Endothelial cell of umbilical vein (primary cell): ENCODE results near the gene ITGB2. TPM values are rescaled to one million over a fixed set of nuclear protein-coding genes. Genes with fewer than 3 reads are reported as not detected.

Experiments used
- BruUV-seq: library from RNA; stranded (reverse); fragments of 400-500 nt; replicated peaks from 2 replicates; lab custom pipeline; 2021; lab: Mats Ljungman, UMichigan
- CTCF ChIA-PET: fragments of 300-600, 350-600 bp; sonication (Branson Sonifier 250); formaldehyde crosslinking; loops from one replicate; lab custom pipeline; 2021; ENCODE audit warnings: antibody characterized with exemption, inconsistent platforms; lab: Charles Lee
- POLR2A ChIA-PET: fragments of 300-600, 350-600 bp; sonication (Branson Sonifier 250); formaldehyde crosslinking; loops from one replicate; lab custom pipeline; 2021; ENCODE audit warnings: antibody characterized with exemption, inconsistent platforms; lab: Charles Lee
- DNase-seq: peaks from one replicate; pipeline ENCODE4 v3.0.0-alpha.2; 2011; ENCODE audit warnings: low read depth, low spot score
- FAIRE-seq: peaks from 2 replicates; lab custom pipeline; 2011; peaks lifted over from hg19 to GRCh38; lab: Jason Lieb, UNC
- H2AFZ ChIP-seq: 2 replicates; pipeline ENCODE4 v1.6.0; 2012; ENCODE audit warnings: low read depth, low read length, control low read depth, inconsistent platforms
- H3K27ac ChIP-seq: 2 replicates; pipeline ENCODE4 v1.5.1; 2011; ENCODE audit warnings: low read depth, mild to moderate bottlenecking, control low read depth, low read length, moderate library complexity; ENCODE audit not compliant: insufficient read depth
- H3K27me3 ChIP-seq, 2 experiments: 2 replicates each; pipeline versions ENCODE4 v1.6.0 to v1.6.1; 2011; ENCODE audit warnings: low read length in 2 of 2, mixed read lengths in 1 of 2; ENCODE audit not compliant: control insufficient read depth in 2 of 2, insufficient read depth in 2 of 2
- H3K36me3 ChIP-seq, 2 experiments: 2 replicates in 1 of 2; 3 replicates in 1 of 2; pipeline ENCODE4 v1.5.1; 2011; ENCODE audit warnings: low read length in 2 of 2, mild to moderate bottlenecking in 1 of 2, moderate library complexity in 1 of 2; ENCODE audit not compliant: control insufficient read depth in 2 of 2, insufficient read depth in 2 of 2; ENCODE audit errors: extremely low read depth in 1 of 2
- H3K4me1 ChIP-seq: 3 replicates; pipeline ENCODE4 v1.5.1; 2011; ENCODE audit warnings: mild to moderate bottlenecking, low read length; ENCODE audit not compliant: control insufficient read depth, insufficient read depth; ENCODE audit errors: extremely low read depth
- H3K4me2 ChIP-seq: 2 replicates; pipeline ENCODE4 v1.6.1; 2011; ENCODE audit warnings: low read length, control low read depth, mixed read lengths; ENCODE audit not compliant: insufficient read depth
- H3K4me3 ChIP-seq, 3 experiments: fragments of 200-600 bp in 1 of 3; sonication (generic), shearing (Covaris generic) in 1 of 3; replicated peaks in 1 of 3; 2 replicates each; pipeline ENCODE4 v1.5.1; 2011 to 2016; ENCODE audit warnings: control low read depth in 3 of 3, low read length in 3 of 3, mild to moderate bottlenecking in 2 of 3, inconsistent platforms in 1 of 3, low read depth in 1 of 3, moderate library complexity in 1 of 3; ENCODE audit not compliant: insufficient read depth in 1 of 3
- H3K79me2 ChIP-seq: 2 replicates; pipeline ENCODE4 v1.6.0; 2012; ENCODE audit warnings: low read length, inconsistent platforms; ENCODE audit not compliant: control insufficient read depth, insufficient read depth
- H3K9ac ChIP-seq: replicated peaks from 2 replicates; pipeline ENCODE3; 2011; ENCODE audit warnings: low read length, control low read depth; ENCODE audit not compliant: insufficient read depth; ENCODE audit errors: extremely low read depth
- H3K9me1 ChIP-seq: replicated peaks from 3 replicates; pipeline ENCODE4 v1.6.0; 2011; ENCODE audit warnings: mild to moderate bottlenecking, low read length; ENCODE audit not compliant: control insufficient read depth, insufficient read depth; ENCODE audit errors: extremely low read depth
- H3K9me3 ChIP-seq: replicated peaks from 2 replicates; pipeline ENCODE4 v1.5.1; 2012; ENCODE audit warnings: low read length, inconsistent platforms; ENCODE audit not compliant: control insufficient read depth, insufficient read depth
- H4K20me1 ChIP-seq: replicated peaks from 2 replicates; pipeline ENCODE3; 2011; ENCODE audit warnings: mild to moderate bottlenecking, low read length; ENCODE audit not compliant: control insufficient read depth, insufficient read depth; ENCODE audit errors: extremely low read depth
- EZH2 ChIP-seq: IDR thresholded peaks from 2 replicates; pipeline ENCODE4 v1.6.1; 2012; ENCODE audit warnings: borderline replicate concordance, low read depth, mild to moderate bottlenecking, moderate library complexity, low read length, inconsistent platforms; ENCODE audit not compliant: severe bottlenecking
- FOS ChIP-seq: IDR thresholded peaks from 2 replicates; pipeline ENCODE4 v1.6.1; 2011; ENCODE audit warnings: mild to moderate bottlenecking, low read length, moderate library complexity, borderline replicate concordance; ENCODE audit not compliant: insufficient read depth
- GATA2 ChIP-seq: IDR thresholded peaks from 2 replicates; pipeline ENCODE4 v1.7.0; 2011; ENCODE audit warnings: low read depth, mild to moderate bottlenecking, moderate library complexity, mixed read lengths, low read length; ENCODE audit not compliant: insufficient read length, insufficient read depth
- JUN ChIP-seq: IDR thresholded peaks from 2 replicates; pipeline ENCODE4 v1.6.1; 2011; ENCODE audit warnings: borderline replicate concordance, low read depth; ENCODE audit not compliant: insufficient read length, insufficient read depth
- MAX ChIP-seq: IDR thresholded peaks from 2 replicates; pipeline ENCODE4 v1.6.1; 2011; ENCODE audit not compliant: insufficient read depth, insufficient read length
- MYC ChIP-seq: IDR thresholded peaks from one replicate; pipeline ENCODE4 v1.6.1; 2011; ENCODE audit warnings: mild to moderate bottlenecking, low read depth, low read length
- POLR2A ChIP-seq: IDR thresholded peaks from 2 replicates; pipeline ENCODE4 v1.6.1; 2012; ENCODE audit warnings: low read depth, mild to moderate bottlenecking, control low read depth, low read length
- POLR2AphosphoS5 ChIP-seq: IDR thresholded peaks from 2 replicates; pipeline ENCODE4 v1.6.1; 2012; ENCODE audit warnings: low read depth, mild to moderate bottlenecking, control low read depth, low read length, moderate library complexity; ENCODE audit not compliant: insufficient read depth
- dilution Hi-C: fragments of 300-500 bp; cut with MboI; formaldehyde crosslinking; loops from one replicate; pipeline ENCODE4 v1.15.0; 2019; ENCODE audit warnings: low sequenced_read_pairs; ENCODE audit not compliant: extremely low pct_ligation_motif_present
- intact Hi-C: fragments of 100-400 bp; cut with micrococcal nuclease; formaldehyde crosslinking; loops from one replicate; pipeline ENCODE4 v1.10.0; 2022
- polyA plus RNA-seq, 4 experiments: library from polyadenylated mRNA; depleted of rRNA in 3 of 4; stranded (reverse) in 3 of 4; unstranded in 1 of 4; fragments of >200 nt; gene quantifications; 2 replicates each; pipeline versions ENCODE4 v1.2.1 to v1.2.3, GENCODE V29; 2011 to 2012; ENCODE audit warnings: missing spikeins in 1 of 4
- total RNA-seq: library from RNA; stranded (reverse); gene quantifications from 2 replicates; pipeline ENCODE4 v1.2.3, GENCODE V29; 2021
- TF ChIP-seq, protein P1 (sequence below), 2 donors: IDR thresholded peaks; 1 replicate in 1 of 2; 2 replicates in 1 of 2; pipeline ENCODE4 v1.5.1; 2011; ENCODE audit warnings: low read length in 2 of 2, mild to moderate bottlenecking in 2 of 2, moderate library complexity in 2 of 2, control low read depth in 1 of 2, inconsistent platforms in 1 of 2, low read depth in 1 of 2; ENCODE audit not compliant: insufficient read depth in 1 of 2; ENCODE audit errors: extremely low read depth in 1 of 2

The ITGB2 gene
- total and polyA plus RNA-seq, 2 donors (not counting 3 experiments of a cell fraction or from before 2014, with no cell fraction given): 0.39 to 0.91 TPM

GRCh38 chr21:44893948-44894656 lies 26.6 kb downstream of the ITGB2 start:
- dilution Hi-C loops: no loop called here
- no peak overlapping the region for H3K9ac ChIP-seq
- no peak for DNase-seq
- H3K36me3 ChIP-seq: no peaks in the 10 kb centered on the region
- no peak for FAIRE-seq
- no peak overlapping the region for H3K4me2 ChIP-seq
- no peaks in the 10 kb centered on the region for H3K79me2 ChIP-seq
- H3K9me3 ChIP-seq: no peaks in the 10 kb centered on the region
- H3K4me3 ChIP-seq: no peak overlapping the region
- no peak overlapping the region for H3K27ac ChIP-seq
- CTCF ChIA-PET: interaction anchor here (0.6 to 5.1 kb wide), 13 partner anchors 13 to 244 kb away, joined by 3 to 47 read pairs (median 4); partner anchors contain the start of gene PTTG1IP
- intact Hi-C loops: loop anchor here (2.0 kb wide), 1 partner anchor 17 kb away; no protein-coding TSS in a partner anchor
- H4K20me1 ChIP-seq: no peaks in the 10 kb centered on the region
- H3K9me1 ChIP-seq: no peaks in the 10 kb centered on the region
- H2AFZ ChIP-seq: no peak overlapping the region
- no peaks in the 10 kb centered on the region for H3K27me3 ChIP-seq
- no TSS peak for BruUV-seq
- no peaks in the 10 kb centered on the region for H3K4me1 ChIP-seq
- no peak for TF ChIP-seq EZH2
- POLR2A ChIA-PET: no interaction called here

- ChIA-PET POLR2A (no interaction called here), CTCF (interaction anchor here (1.0 to 5.1 kb wide), 15 partner anchors 12 to 247 kb away, joined by 3 to 47 read pairs (median 6); partner anchors contain the start of gene PTTG1IP)
- dilution Hi-C loops: no loop called here
- DNase-seq (no peak), FAIRE-seq (no peak)
- TF ChIP-seq POLR2A (no peak), EZH2 (no peak), GATA2 (no peak), POLR2AphosphoS5 (no peak), MAX (no peak), MYC (no peak), FOS (no peak), JUN (no peak)
- TF ChIP-seq, protein P1, sequence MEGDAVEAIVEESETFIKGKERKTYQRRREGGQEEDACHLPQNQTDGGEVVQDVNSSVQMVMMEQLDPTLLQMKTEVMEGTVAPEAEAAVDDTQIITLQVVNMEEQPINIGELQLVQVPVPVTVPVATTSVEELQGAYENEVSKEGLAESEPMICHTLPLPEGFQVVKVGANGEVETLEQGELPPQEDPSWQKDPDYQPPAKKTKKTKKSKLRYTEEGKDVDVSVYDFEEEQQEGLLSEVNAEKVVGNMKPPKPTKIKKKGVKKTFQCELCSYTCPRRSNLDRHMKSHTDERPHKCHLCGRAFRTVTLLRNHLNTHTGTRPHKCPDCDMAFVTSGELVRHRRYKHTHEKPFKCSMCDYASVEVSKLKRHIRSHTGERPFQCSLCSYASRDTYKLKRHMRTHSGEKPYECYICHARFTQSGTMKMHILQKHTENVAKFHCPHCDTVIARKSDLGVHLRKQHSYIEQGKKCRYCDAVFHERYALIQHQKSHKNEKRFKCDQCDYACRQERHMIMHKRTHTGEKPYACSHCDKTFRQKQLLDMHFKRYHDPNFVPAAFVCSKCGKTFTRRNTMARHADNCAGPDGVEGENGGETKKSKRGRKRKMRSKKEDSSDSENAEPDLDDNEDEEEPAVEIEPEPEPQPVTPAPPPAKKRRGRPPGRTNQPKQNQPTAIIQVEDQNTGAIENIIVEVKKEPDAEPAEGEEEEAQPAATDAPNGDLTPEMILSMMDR (IDR thresholded peaks at IDR 0.05; ENCODE audit: extremely low read depth in 1 of 2, insufficient read depth in 1 of 2, low read depth in 1 of 2, low read length in 2 of 2): no peak
- Histone ChIP-seq H3K79me2 (no peaks in the 10 kb centered on the region), H3K4me2 (no peak overlapping the region), H3K9ac (no peak overlapping the region), H3K27ac (no peak overlapping the region), H3K27me3 (no peaks in the 10 kb centered on the region), H2AFZ (no peak overlapping the region), H3K36me3 (no peaks in the 10 kb centered on the region), H3K4me1 (no peaks in the 10 kb centered on the region), H3K4me3 (no peak overlapping the region), H3K9me1 (no peaks in the 10 kb centered on the region), H4K20me1 (no peaks in the 10 kb centered on the region), H3K9me3 (no peaks in the 10 kb centered on the region)
- intact Hi-C loops: loop anchor here (2.0 kb wide), 1 partner anchor 18 kb away; no protein-coding TSS in a partner anchor
- BruUV-seq: no TSS peak
Measured at GRCh38 chr21:44893278-44893556, 27.5 kb downstream of the ITGB2 start.
